Measurements from ENCODE around the gene FOXN1.

GRCh38 chr17:28509789-28510188 lies 3.6 kb downstream of the FOXN1 start:
- TF ChIP-seq CTCF (conservative IDR thresholded peaks at IDR 0.05; ENCODE audit: low read depth, low read length) = no peak
- no peak for TF ChIP-seq EZH2 (IDR thresholded peaks at IDR 0.05; ENCODE audit: low read length, unreplicated experiment)

All from PC-3 (cell line).